H1 (cell line): ENCODE measurements around the gene DXO. TPM values are rescaled to one million over a fixed set of nuclear protein-coding genes. Genes with fewer than 3 reads are reported as not detected.

Source experiments
- EP300 ChIP-seq, 2 experiments: IDR thresholded peaks; 1 replicate in 1 of 2; 2 replicates in 1 of 2; pipeline ENCODE4 v1.6.1; 2011 to 2012; ENCODE audit warnings: low read depth in 2 of 2, low read length in 2 of 2, mild to moderate bottlenecking in 2 of 2, borderline replicate concordance in 1 of 2, inconsistent platforms in 1 of 2, moderate library complexity in 1 of 2
- PHF8 ChIP-seq: fragments of 200-600 bp; sonication (generic); conservative IDR thresholded peaks from 2 replicates; pipeline ENCODE4 v1.7.1; 2012; ENCODE audit warnings: low read depth, mild to moderate bottlenecking, inconsistent platforms, low read length, moderate library complexity
- RNF2 ChIP-seq: fragments of 200-900, 300-1000 bp; sonication (generic); IDR thresholded peaks from 2 replicates; pipeline ENCODE4 v1.7.1; 2016; ENCODE audit warnings: borderline replicate concordance, low read depth, mild to moderate bottlenecking, antibody characterized with exemption, low read length; ENCODE audit not compliant: poor library complexity, severe bottlenecking; ENCODE audit errors: missing control alignments
- SIN3A ChIP-seq, 2 experiments: IDR thresholded peaks in 1 of 2; conservative IDR thresholded peaks in 1 of 2; 2 replicates each; pipeline ENCODE4 v1.6.1; 2011 to 2012; ENCODE audit warnings: low read length in 2 of 2, improper control_type of control experiment in 1 of 2, low read depth in 1 of 2, mild to moderate bottlenecking in 1 of 2
- TAF7 ChIP-seq: optimal IDR thresholded peaks from 2 replicates; pipeline ENCODE3; 2011; ENCODE audit warnings: low read depth, mild to moderate bottlenecking, inconsistent platforms, low read length, moderate library complexity, borderline replicate concordance
- YY1 ChIP-seq: IDR thresholded peaks from 2 replicates; pipeline ENCODE4 v1.6.1; 2011; ENCODE audit warnings: low read depth, mild to moderate bottlenecking, low read length
- ZNF274 ChIP-seq: IDR thresholded peaks from 2 replicates; pipeline ENCODE4 v1.7.0; 2012; ENCODE audit warnings: low read length, borderline replicate concordance; ENCODE audit errors: extremely low read depth
- polyA plus RNA-seq, 7 experiments: library from polyadenylated mRNA; depleted of rRNA in 3 of 7; stranded (reverse) in 5 of 7; unstranded in 2 of 7; fragments of >200 nt in 5 of 7; fragments of 200-250 nt in 2 of 7; gene quantifications; 1 replicate in 5 of 7; 2 replicates in 1 of 7; 4 replicates in 1 of 7; pipeline versions ENCODE4 v1.2.1 to v1.2.3, GENCODE V29; 2011 to 2013; ENCODE audit warnings: missing spikeins in 2 of 7, mixed read lengths in 2 of 7
- total RNA-seq: library from RNA; stranded (reverse); fragmentation: NEBNext Ultra II Directional; extraction: Animal tissue kit (Norgen Biotek cat#: 25700); gene quantifications from 2 replicates; pipeline ENCODE4 v1.2.1, GENCODE V29; 2021
- TF ChIP-seq, protein P1 (sequence below): fragments of 300-600 bp; sonication (generic); IDR thresholded peaks from 2 replicates; pipeline ENCODE4 v1.7.1; 2012; ENCODE audit warnings: low read length, moderate library complexity, mild to moderate bottlenecking, inconsistent platforms; ENCODE audit not compliant: insufficient replicate concordance
- TF ChIP-seq, protein P2 (sequence below): IDR thresholded peaks from 2 replicates; pipeline ENCODE4 v1.6.1; 2011; ENCODE audit warnings: low read depth, mild to moderate bottlenecking, low read length; ENCODE audit not compliant: insufficient read depth

The DXO gene
- total and polyA plus RNA-seq, 2 of the 8 experiments (the other 6 are each of a cell fraction or from before 2014, with no cell fraction given): 14.7 to 23.9 TPM

DNA sequence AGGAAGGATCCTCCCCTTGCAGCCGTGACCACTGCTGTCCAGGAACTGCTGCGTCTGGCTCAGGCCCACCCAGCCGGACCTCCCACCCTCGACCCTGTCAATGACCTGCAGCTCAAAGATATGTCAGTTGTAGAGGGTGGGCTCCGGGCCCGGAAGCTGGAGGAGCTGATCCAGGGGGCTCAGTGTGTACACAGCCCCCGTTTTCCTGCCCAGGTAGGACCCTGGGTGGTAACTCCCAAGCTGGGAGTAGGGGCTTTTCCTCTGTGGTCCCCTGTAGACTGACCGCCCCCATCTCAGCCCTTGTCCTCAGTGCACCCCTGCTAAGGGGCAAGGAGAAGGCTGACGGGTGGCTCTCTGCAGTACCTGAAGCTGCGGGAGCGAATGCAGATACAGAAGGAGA is 3.6 kb downstream of the DXO start (continued):
- TF ChIP-seq, protein P1, sequence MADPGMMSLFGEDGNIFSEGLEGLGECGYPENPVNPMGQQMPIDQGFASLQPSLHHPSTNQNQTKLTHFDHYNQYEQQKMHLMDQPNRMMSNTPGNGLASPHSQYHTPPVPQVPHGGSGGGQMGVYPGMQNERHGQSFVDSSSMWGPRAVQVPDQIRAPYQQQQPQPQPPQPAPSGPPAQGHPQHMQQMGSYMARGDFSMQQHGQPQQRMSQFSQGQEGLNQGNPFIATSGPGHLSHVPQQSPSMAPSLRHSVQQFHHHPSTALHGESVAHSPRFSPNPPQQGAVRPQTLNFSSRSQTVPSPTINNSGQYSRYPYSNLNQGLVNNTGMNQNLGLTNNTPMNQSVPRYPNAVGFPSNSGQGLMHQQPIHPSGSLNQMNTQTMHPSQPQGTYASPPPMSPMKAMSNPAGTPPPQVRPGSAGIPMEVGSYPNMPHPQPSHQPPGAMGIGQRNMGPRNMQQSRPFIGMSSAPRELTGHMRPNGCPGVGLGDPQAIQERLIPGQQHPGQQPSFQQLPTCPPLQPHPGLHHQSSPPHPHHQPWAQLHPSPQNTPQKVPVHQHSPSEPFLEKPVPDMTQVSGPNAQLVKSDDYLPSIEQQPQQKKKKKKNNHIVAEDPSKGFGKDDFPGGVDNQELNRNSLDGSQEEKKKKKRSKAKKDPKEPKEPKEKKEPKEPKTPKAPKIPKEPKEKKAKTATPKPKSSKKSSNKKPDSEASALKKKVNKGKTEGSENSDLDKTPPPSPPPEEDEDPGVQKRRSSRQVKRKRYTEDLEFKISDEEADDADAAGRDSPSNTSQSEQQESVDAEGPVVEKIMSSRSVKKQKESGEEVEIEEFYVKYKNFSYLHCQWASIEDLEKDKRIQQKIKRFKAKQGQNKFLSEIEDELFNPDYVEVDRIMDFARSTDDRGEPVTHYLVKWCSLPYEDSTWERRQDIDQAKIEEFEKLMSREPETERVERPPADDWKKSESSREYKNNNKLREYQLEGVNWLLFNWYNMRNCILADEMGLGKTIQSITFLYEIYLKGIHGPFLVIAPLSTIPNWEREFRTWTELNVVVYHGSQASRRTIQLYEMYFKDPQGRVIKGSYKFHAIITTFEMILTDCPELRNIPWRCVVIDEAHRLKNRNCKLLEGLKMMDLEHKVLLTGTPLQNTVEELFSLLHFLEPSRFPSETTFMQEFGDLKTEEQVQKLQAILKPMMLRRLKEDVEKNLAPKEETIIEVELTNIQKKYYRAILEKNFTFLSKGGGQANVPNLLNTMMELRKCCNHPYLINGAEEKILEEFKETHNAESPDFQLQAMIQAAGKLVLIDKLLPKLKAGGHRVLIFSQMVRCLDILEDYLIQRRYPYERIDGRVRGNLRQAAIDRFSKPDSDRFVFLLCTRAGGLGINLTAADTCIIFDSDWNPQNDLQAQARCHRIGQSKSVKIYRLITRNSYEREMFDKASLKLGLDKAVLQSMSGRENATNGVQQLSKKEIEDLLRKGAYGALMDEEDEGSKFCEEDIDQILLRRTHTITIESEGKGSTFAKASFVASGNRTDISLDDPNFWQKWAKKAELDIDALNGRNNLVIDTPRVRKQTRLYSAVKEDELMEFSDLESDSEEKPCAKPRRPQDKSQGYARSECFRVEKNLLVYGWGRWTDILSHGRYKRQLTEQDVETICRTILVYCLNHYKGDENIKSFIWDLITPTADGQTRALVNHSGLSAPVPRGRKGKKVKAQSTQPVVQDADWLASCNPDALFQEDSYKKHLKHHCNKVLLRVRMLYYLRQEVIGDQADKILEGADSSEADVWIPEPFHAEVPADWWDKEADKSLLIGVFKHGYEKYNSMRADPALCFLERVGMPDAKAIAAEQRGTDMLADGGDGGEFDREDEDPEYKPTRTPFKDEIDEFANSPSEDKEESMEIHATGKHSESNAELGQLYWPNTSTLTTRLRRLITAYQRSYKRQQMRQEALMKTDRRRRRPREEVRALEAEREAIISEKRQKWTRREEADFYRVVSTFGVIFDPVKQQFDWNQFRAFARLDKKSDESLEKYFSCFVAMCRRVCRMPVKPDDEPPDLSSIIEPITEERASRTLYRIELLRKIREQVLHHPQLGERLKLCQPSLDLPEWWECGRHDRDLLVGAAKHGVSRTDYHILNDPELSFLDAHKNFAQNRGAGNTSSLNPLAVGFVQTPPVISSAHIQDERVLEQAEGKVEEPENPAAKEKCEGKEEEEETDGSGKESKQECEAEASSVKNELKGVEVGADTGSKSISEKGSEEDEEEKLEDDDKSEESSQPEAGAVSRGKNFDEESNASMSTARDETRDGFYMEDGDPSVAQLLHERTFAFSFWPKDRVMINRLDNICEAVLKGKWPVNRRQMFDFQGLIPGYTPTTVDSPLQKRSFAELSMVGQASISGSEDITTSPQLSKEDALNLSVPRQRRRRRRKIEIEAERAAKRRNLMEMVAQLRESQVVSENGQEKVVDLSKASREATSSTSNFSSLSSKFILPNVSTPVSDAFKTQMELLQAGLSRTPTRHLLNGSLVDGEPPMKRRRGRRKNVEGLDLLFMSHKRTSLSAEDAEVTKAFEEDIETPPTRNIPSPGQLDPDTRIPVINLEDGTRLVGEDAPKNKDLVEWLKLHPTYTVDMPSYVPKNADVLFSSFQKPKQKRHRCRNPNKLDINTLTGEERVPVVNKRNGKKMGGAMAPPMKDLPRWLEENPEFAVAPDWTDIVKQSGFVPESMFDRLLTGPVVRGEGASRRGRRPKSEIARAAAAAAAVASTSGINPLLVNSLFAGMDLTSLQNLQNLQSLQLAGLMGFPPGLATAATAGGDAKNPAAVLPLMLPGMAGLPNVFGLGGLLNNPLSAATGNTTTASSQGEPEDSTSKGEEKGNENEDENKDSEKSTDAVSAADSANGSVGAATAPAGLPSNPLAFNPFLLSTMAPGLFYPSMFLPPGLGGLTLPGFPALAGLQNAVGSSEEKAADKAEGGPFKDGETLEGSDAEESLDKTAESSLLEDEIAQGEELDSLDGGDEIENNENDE: no peak
- TF ChIP-seq, protein P2, sequence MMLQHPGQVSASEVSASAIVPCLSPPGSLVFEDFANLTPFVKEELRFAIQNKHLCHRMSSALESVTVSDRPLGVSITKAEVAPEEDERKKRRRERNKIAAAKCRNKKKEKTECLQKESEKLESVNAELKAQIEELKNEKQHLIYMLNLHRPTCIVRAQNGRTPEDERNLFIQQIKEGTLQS: no peak
- TF ChIP-seq YY1: no peak
- no peak for TF ChIP-seq PHF8
- TF ChIP-seq RNF2: no peak
- no peak for TF ChIP-seq SIN3A (conservative IDR thresholded peaks at IDR 0.05 in 1 of 2, IDR thresholded peaks at IDR 0.05 in 1 of 2; ENCODE audit: low read depth in 1 of 2, low read length in 2 of 2)
- no peak for TF ChIP-seq ZNF274
- TF ChIP-seq TAF7: no peak
- no peak for TF ChIP-seq EP300 (IDR thresholded peaks at IDR 0.05; ENCODE audit: borderline replicate concordance in 1 of 2, low read depth in 2 of 2, low read length in 2 of 2)
